Subcutaneous adipose tissue (tissue), 4 donors: ENCODE data around the gene PARVB. TPM values are rescaled to one million over a fixed set of nuclear protein-coding genes. Genes with fewer than 3 reads are reported as not detected.

Source experiments
- CTCF ChIP-seq: fragments of 450-650 bp; IDR thresholded peaks from one replicate; pipeline ENCODE4 v1.5.1; 2016; ENCODE audit warnings: low read depth, mild to moderate bottlenecking, control low read depth, antibody characterized with exemption, moderate library complexity
- total RNA-seq, 4 donors: library from RNA; depleted of rRNA; stranded (reverse); fragments of >200 nt; gene quantifications; one replicate each; pipeline ENCODE4 v1.1.0, GENCODE V29; 2016

PARVB gene
- total RNA-seq, 4 donors from 2014 or later: 47.8 to 175 (median 52.8) TPM

- TF ChIP-seq CTCF: no peak
These were observed 143.4 kb downstream of the PARVB start for GRCh38 chr22:44167501-44167900.

- no peak for TF ChIP-seq CTCF
These were observed 144.1 kb downstream of the PARVB start for GRCh38 chr22:44168206-44168605.

GRCh38 chr22:44170470-44170869, 146.4 kb downstream of the PARVB start:
- TF ChIP-seq CTCF: no peak

GRCh38 chr22:44171561-44171960, 147.5 kb downstream of the PARVB start:
- TF ChIP-seq CTCF: no peak

GRCh38 chr22:44172370-44173108, 148.4 kb downstream of the PARVB start:
- TF ChIP-seq CTCF: no peak

GRCh38 chr22:44173154-44173553, 149.1 kb downstream of the PARVB start:
- TF ChIP-seq CTCF: no peak

- TF ChIP-seq CTCF: no peak
These were observed 151.6 kb downstream of the PARVB start for GRCh38 chr22:44175676-44176075.
